ENCODE measurements around the gene SCYGR3. TPM values are rescaled to one million over a fixed set of nuclear protein-coding genes. Genes with fewer than 3 reads are reported as not detected.

The SCYGR3 gene
- total RNA-seq, 4 donors from 2014 or later = not detected

GRCh38 chr2:227654426-227654825 is 39.8 kb upstream of the SCYGR3 start:
- Histone ChIP-seq H3K27ac (no peak overlapping the region), H3K9me3 (no peaks in the 10 kb centered on the region), H3K4me1 (no peaks in the 10 kb centered on the region), H3K36me3 (no peaks in the 10 kb centered on the region), H3K27me3 (no peaks in the 10 kb centered on the region), H3K4me3 (no peak overlapping the region)
- intact Hi-C loops (cut with DNase I; ENCODE audit: low total_unique reads) = no loop called here
- DNase-seq = no peak
- no peak for TF ChIP-seq CTCF (IDR thresholded peaks at IDR 0.05 in 4 of 5, conservative IDR thresholded peaks at IDR 0.05 in 1 of 5)
- no peak for TF ChIP-seq POLR2A (IDR thresholded peaks at IDR 0.05)
- no peak for ATAC-seq
- in situ Hi-C loops (cut with MboI; ENCODE audit: low sequenced_read_pairs in 4 of 4) = loop anchor here in 1 of 4 donors (10.0 kb wide), 1 partner anchor 110 kb away; no protein-coding TSS in a partner anchor

- Histone ChIP-seq H3K27me3 (no peaks in the 10 kb centered on the region), H3K27ac (no peak overlapping the region), H3K36me3 (no peaks in the 10 kb centered on the region), H3K9me3 (no peaks in the 10 kb centered on the region), H3K4me3 (no peak overlapping the region), H3K4me1 (no peaks in the 10 kb centered on the region)
- no peak for DNase-seq
- no peak for TF ChIP-seq POLR2A (IDR thresholded peaks at IDR 0.05)
- no peak for TF ChIP-seq CTCF (IDR thresholded peaks at IDR 0.05 in 4 of 5, conservative IDR thresholded peaks at IDR 0.05 in 1 of 5)
- ATAC-seq = no peak
- in situ Hi-C loops (cut with MboI; ENCODE audit: low sequenced_read_pairs in 4 of 4) (loop anchor here in 1 of 4 donors (10.0 kb wide), 1 partner anchor 111 kb away; no protein-coding TSS in a partner anchor), intact Hi-C loops (cut with DNase I; ENCODE audit: low total_unique reads) (no loop called here)
Measured at GRCh38 chr2:227653419-227653818, 38.8 kb upstream of the SCYGR3 start.

- TF ChIP-seq POLR2A (IDR thresholded peaks at IDR 0.05) (no peak), CTCF (IDR thresholded peaks at IDR 0.05 in 4 of 5, conservative IDR thresholded peaks at IDR 0.05 in 1 of 5) (no peak)
- intact Hi-C loops (cut with DNase I; ENCODE audit: low total_unique reads) = no loop called here
- ATAC-seq = no peak
Measured at GRCh38 chr2:227643990-227644551, 29.4 kb upstream of the SCYGR3 start.

GRCh38 chr2:227642656-227643055 is 28.0 kb upstream of the SCYGR3 start:
- no peak for TF ChIP-seq CTCF (IDR thresholded peaks at IDR 0.05 in 4 of 5, conservative IDR thresholded peaks at IDR 0.05 in 1 of 5)
- no peak for TF ChIP-seq POLR2A (IDR thresholded peaks at IDR 0.05)
- intact Hi-C loops (cut with DNase I; ENCODE audit: low total_unique reads) (no loop called here), in situ Hi-C loops (cut with MboI; ENCODE audit: low sequenced_read_pairs in 4 of 4) (no loop called here)
- no peaks in the 10 kb centered on the region for H3K9me3 ChIP-seq
- no peak for ATAC-seq
- H3K4me3 ChIP-seq = no peak overlapping the region
- no peak for DNase-seq
- no peaks in the 10 kb centered on the region for H3K36me3 ChIP-seq
- H3K27ac ChIP-seq = no peak overlapping the region
- no peaks in the 10 kb centered on the region for H3K27me3 ChIP-seq
- H3K4me1 ChIP-seq = no peaks in the 10 kb centered on the region

More at GRCh38 chr2:227643990-227644551, 29.4 kb upstream of the SCYGR3 start:
- Histone ChIP-seq H3K27ac (no peak overlapping the region), H3K4me1 (no peaks in the 10 kb centered on the region), H3K4me3 (no peak overlapping the region), H3K9me3 (no peaks in the 10 kb centered on the region), H3K27me3 (no peaks in the 10 kb centered on the region), H3K36me3 (no peaks in the 10 kb centered on the region)
- in situ Hi-C loops (cut with MboI; ENCODE audit: low sequenced_read_pairs in 4 of 4) = no loop called here
- no peak for DNase-seq

GRCh38 chr2:227634201-227634600 is 19.6 kb upstream of the SCYGR3 start:
- ATAC-seq (no peak), DNase-seq (no peak)
- in situ Hi-C loops (cut with MboI; ENCODE audit: low sequenced_read_pairs in 4 of 4) = no loop called here
- Histone ChIP-seq H3K36me3 (no peaks in the 10 kb centered on the region), H3K9me3 (no peaks in the 10 kb centered on the region), H3K27ac (no peak overlapping the region), H3K27me3 (no peaks in the 10 kb centered on the region), H3K4me1 (no peaks in the 10 kb centered on the region), H3K4me3 (no peak overlapping the region)
- no peak for TF ChIP-seq POLR2A (IDR thresholded peaks at IDR 0.05)
- no peak for TF ChIP-seq CTCF (IDR thresholded peaks at IDR 0.05 in 4 of 5, conservative IDR thresholded peaks at IDR 0.05 in 1 of 5)
- intact Hi-C loops (cut with DNase I; ENCODE audit: low total_unique reads) = no loop called here
